GM12878 (cell line): ENCODE measurements around the gene C20orf96. TPM values are rescaled to one million over a fixed set of nuclear protein-coding genes. Genes with fewer than 3 reads are reported as not detected.

Experiments
- BRCA1 ChIP-seq: IDR thresholded peaks from 2 replicates; pipeline ENCODE4 v1.6.1; 2011; ENCODE audit warnings: low read depth, low read length, improper control_type of control experiment
- CBX3 ChIP-seq: fragments of 200-600 bp; sonication (generic); IDR thresholded peaks from 2 replicates; pipeline ENCODE4 v1.6.1; 2016; ENCODE audit warnings: low read depth, borderline replicate concordance
- CREM ChIP-seq: IDR thresholded peaks from 2 replicates; pipeline ENCODE4 v1.6.1; 2014; ENCODE audit warnings: antibody characterized with exemption, low read depth
- IRF3 ChIP-seq: fragments of 450-650 bp; IDR thresholded peaks from 2 replicates; pipeline ENCODE4 v1.6.1; 2014; ENCODE audit warnings: mild to moderate bottlenecking
- KAT2A ChIP-seq: conservative IDR thresholded peaks from 2 replicates; pipeline ENCODE4 v1.6.1; 2011; ENCODE audit warnings: low read depth, low read length; ENCODE audit not compliant: control insufficient read depth
- MLLT1 ChIP-seq: fragments of 450-650 bp; IDR thresholded peaks from 2 replicates; pipeline ENCODE4 v1.6.1; 2016; ENCODE audit warnings: mild to moderate bottlenecking
- NKRF ChIP-seq: fragments of 450-650 bp; conservative IDR thresholded peaks from 2 replicates; pipeline ENCODE4 v1.6.1; 2017; ENCODE audit warnings: mild to moderate bottlenecking, moderate library complexity
- PAX8 ChIP-seq: fragments of 450-650 bp; IDR thresholded peaks from 2 replicates; pipeline ENCODE4 v1.6.1; 2017; ENCODE audit warnings: mild to moderate bottlenecking, moderate library complexity
- PML ChIP-seq: IDR thresholded peaks from 2 replicates; pipeline ENCODE4 v1.6.1; 2012; ENCODE audit warnings: low read length, inconsistent platforms
- RB1 ChIP-seq: fragments of 450-650 bp; formaldehyde crosslinking; IDR thresholded peaks from 2 replicates; pipeline ENCODE4 v1.6.1; 2017; ENCODE audit warnings: mild to moderate bottlenecking, borderline replicate concordance
- RELA ChIP-seq: fragments of 450-650 bp; IDR thresholded peaks from 2 replicates; pipeline ENCODE4 v1.8.0; 2014; ENCODE audit warnings: borderline replicate concordance; ENCODE audit not compliant: partially characterized antibody
- REST ChIP-seq: IDR thresholded peaks from 2 replicates; pipeline ENCODE4 v1.6.1; 2012; ENCODE audit warnings: mild to moderate bottlenecking, low read depth, low read length
- SIX5 ChIP-seq: IDR thresholded peaks from 2 replicates; pipeline ENCODE4 v1.6.1; 2011; ENCODE audit warnings: mild to moderate bottlenecking, low read depth, low read length, moderate library complexity; ENCODE audit not compliant: severe bottlenecking
- SMARCA5 ChIP-seq: fragments of 450-650 bp; IDR thresholded peaks from 2 replicates; pipeline ENCODE4 v1.6.1; 2017; ENCODE audit warnings: mild to moderate bottlenecking
- SRF ChIP-seq, 2 experiments: IDR thresholded peaks; 2 replicates each; pipeline ENCODE4 v1.6.1; 2011; ENCODE audit warnings: low read depth in 2 of 2, low read length in 2 of 2, mild to moderate bottlenecking in 1 of 2, moderate library complexity in 1 of 2
- ZNF207 ChIP-seq: fragments of 450-650 bp; IDR thresholded peaks from 2 replicates; pipeline ENCODE4 v1.6.1; 2014; ENCODE audit warnings: antibody characterized with exemption, mild to moderate bottlenecking, borderline replicate concordance
- ZNF687 ChIP-seq: fragments of 450-650 bp; IDR thresholded peaks from 2 replicates; pipeline ENCODE4 v1.6.1; 2017; ENCODE audit warnings: mild to moderate bottlenecking, moderate library complexity
- polyA plus RNA-seq, 11 experiments: library from polyadenylated mRNA; depleted of rRNA in 4 of 11; unstranded in 6 of 11; stranded (reverse) in 5 of 11; fragments of >200 nt; fragmentation: Nextera tagmentation in 4 of 11; fragmentation: Illumina TruSeq in 1 of 11; extraction: Ambion mirVana in 4 of 11; extraction: Trizol in 1 of 11; gene quantifications; 1 replicate in 1 of 11; 2 replicates in 10 of 11; pipeline versions ENCODE4 v1.2.1 to v1.2.3, GENCODE V29; 2011 to 2016; ENCODE audit warnings: inconsistent platforms in 2 of 11, missing spikeins in 2 of 11, low read depth in 1 of 11
- total RNA-seq, 4 experiments: library from RNA; depleted of rRNA in 3 of 4; stranded (reverse); fragments of >200 nt in 3 of 4; fragmentation: Illumina TruSeq in 1 of 4; extraction: Trizol in 1 of 4; gene quantifications; 2 replicates each; pipeline versions ENCODE4 v1.2.1 to v1.2.3, GENCODE V29; 2013 to 2021

C20orf96 gene
- total and polyA plus RNA-seq, 10 of the 15 experiments (the other 5 are each of a cell fraction or from before 2014, with no cell fraction given): 1.4 to 8.6 (median 5.9) TPM

- peak; percentile 15; the same call in 1 of the 2 replicates for TF ChIP-seq REST
- TF ChIP-seq SIX5: peak; percentile 44
- no peak for TF ChIP-seq PAX8
- no peak for TF ChIP-seq IRF3
- 0 out of 2 replicates have a peak, but pooled peaks have one; percentile 37 for TF ChIP-seq SMARCA5
- TF ChIP-seq ZNF207: peak; percentile 51; the same call in 1 of the 2 replicates
- TF ChIP-seq CREM: peak; percentile 59; the same call in 1 of the 2 replicates
- no peak; the same call in 1 of the 2 replicates for TF ChIP-seq NKRF
- TF ChIP-seq ZNF687: peak; percentile 46
- TF ChIP-seq PML: peak; percentile 74; the same call in 1 of the 2 replicates
- peak in 1 of 2 experiments; percentile 0; a peak in 1 of 4 replicates for TF ChIP-seq SRF (IDR thresholded peaks at IDR 0.05; ENCODE audit: low read depth in 2 of 2, low read length in 2 of 2)
- TF ChIP-seq KAT2A: no peak
- no peak for TF ChIP-seq CBX3
- TF ChIP-seq RB1: peak; percentile 87; the same call in 1 of the 2 replicates
- TF ChIP-seq MLLT1: peak; percentile 46
- no peak for TF ChIP-seq RELA
- no peak for TF ChIP-seq BRCA1
Observed at GRCh38 chr20:297098-297924, 6.8 kb upstream of the C20orf96 start, which contains the start of gene ZCCHC3 (continued).
